HG03558 (cell line): ENCODE data around the gene ADAP1.
"Not testable (repeated sequence)": the region's sequence is repeated elsewhere in the genome, so short reads cannot be mapped to it uniquely, and the experiment has no call there.

Experiments used
- ATAC-seq: cut with Tn5 transposase; IDR thresholded peaks from one replicate; pipeline ENCODE4 v1.9.1; 2021; ENCODE audit warnings: moderate number of reproducible peaks; ENCODE audit not compliant: unreplicated experiment; ENCODE audit errors: extremely low read depth

Gene ADAP1

DNA sequence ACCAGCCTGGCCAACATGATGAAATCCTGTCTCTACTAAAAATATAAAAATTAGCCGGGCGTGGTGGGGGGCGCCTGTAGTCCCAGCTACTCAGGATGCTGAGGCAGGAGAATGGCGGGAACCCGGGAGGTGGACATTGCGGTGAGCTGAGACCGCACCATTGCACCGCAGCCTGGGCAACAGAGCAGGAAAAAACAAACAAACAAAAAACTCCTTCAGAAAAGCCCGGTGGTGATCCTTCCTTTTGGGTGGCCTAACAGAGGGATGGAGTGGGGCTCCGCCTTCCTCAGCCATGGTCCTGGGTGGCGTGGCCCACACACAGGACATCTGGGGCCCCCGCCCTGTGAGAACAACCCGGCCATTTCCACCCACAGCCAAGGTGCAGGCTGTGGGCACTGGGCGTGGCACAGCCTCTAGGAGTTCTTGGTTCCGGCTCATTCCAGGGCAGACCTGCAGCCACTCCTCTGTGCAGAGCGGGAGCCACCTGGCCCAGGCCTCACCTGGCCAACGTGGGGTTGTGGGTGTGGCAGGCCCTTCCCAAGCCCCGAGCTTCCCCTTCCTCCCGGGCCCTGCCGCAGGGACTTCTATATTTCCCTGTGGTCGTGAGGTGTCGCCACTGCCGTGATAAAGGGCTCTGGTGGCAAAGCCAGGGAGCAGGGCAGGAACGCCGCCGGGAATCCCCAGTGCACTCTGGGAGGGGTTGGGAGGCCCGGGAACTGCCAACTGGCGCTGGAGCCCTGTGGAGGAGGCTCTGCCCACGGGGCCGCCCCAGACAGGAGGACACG, 40.6 kb downstream of the ADAP1 start:
- no peak for ATAC-seq

DNA sequence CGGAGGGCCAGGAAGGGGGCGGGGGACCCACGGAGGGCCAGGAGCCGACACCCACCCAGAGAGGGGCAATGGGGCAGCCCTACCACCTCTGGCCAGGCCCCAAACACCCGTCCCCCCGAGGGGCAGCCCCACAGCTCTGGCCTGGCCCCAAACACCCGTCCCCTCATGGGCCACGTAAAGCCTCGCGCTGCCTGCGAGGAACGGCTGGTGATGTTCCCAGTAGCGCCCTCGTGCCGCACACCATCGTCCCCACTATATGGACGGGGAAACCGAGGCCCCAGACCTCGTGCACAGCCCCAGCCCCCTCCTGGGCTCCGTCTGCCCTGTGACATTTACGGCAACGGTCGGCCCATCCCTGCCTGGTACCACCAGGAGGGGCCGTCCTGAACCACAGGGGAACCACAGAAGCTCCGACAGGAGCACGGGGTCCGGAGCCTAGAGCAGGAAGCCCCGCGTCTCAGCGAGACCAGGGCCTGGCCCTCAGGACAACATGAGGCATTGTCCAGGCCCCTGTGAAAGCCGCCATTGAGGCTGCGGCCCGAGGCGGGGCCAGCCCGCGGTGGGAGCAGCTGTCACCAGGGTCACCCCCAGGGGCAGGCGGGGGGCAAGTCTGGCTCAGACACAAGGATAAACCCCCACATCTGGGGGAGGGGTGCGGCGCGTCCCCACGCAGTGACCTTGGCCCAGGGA, 42.5 kb downstream of the ADAP1 start:
- ATAC-seq = no peak

DNA sequence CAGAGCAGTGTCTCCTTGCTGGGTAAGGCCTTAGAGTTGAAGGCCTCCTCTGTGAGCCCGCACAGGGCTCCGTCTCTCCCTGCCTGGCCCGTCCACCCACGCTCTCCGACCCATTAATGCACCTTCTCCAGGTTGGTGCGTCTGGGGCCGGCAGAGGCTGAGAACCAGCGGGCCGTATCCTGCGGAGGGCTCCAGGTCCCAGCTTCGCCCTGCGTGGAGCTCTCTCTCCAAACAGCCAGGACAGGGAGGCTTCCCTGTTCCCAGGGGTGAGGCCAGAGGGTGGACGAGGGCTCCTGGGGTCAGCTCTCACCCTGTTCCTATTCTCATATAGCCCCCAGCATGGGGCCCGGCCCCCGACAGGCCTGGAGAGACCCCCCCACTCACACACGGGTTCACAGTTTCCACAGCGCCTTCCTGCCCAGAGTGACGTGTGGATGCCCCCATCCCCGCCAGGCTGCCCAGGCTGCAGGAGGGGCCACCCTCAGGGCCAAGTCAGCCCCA, 43.5 kb downstream of the ADAP1 start:
- no peak for ATAC-seq

DNA sequence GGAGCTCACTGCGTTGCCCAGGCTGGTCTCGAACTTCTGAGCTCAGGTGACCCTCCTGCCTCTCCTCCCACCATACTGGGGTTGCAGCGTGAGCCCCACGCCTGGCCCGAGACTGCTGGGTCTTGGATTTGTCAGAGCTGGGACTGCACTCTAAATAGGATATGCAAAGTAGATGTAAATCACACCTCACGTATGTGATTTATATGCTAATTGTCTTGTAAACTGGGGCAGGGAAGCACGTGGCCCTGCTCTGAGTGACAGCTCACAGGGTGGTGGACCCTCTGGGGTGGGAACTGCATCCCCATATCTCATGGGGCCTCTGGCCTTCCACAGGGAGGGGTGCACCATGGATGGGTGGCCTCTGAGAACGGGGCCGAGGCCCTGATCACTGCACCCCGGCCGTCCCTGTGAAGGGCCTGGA, 44.0 kb downstream of the ADAP1 start:
- ATAC-seq = no peak

DNA sequence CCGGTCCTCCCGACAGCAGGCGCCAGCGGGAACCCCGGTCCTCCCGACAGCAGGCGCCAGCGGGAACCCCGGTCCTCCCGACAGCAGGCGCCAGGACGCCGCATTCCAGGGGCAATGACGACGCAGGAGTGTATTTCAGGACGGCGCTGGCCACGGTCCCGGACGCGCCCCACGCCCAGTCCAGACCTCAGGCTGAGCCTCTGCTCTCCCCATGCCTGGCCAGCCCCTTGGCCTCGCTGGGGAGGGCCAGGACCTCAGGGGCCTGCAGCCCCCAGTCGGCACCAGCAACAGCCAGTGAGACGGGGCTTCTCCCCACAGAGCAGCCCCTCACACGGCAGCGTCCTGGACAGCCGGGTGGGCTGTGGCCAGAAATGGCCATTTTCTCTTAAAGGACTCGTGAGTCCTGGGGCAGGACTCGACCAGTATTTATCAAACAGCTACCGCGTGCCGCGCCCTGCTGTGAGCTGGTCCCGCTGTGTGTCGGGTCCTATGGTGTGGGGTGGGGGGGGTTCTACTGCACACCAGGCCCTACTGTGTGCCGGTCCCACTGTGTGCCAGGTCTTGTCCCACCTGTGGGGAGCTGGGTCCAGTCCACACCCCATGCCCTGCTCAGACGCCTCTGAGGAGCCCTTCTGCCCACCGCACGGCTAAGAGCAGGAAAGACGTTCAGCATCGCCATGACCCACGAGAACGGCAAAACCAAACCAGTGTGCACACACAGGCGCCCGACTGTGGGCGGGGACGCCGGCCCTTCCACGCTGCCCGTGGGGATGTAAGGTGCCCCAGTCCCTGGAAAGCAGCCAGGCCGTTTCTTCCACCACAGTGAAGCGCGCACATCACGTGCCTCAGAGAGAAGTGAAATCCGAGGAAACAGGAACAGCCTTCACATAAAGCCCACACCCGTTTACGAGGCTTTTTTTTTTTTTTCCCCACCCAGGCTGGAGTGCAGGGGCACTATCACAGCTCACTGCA, 44.8 kb downstream of the ADAP1 start:
- no peak for ATAC-seq

DNA sequence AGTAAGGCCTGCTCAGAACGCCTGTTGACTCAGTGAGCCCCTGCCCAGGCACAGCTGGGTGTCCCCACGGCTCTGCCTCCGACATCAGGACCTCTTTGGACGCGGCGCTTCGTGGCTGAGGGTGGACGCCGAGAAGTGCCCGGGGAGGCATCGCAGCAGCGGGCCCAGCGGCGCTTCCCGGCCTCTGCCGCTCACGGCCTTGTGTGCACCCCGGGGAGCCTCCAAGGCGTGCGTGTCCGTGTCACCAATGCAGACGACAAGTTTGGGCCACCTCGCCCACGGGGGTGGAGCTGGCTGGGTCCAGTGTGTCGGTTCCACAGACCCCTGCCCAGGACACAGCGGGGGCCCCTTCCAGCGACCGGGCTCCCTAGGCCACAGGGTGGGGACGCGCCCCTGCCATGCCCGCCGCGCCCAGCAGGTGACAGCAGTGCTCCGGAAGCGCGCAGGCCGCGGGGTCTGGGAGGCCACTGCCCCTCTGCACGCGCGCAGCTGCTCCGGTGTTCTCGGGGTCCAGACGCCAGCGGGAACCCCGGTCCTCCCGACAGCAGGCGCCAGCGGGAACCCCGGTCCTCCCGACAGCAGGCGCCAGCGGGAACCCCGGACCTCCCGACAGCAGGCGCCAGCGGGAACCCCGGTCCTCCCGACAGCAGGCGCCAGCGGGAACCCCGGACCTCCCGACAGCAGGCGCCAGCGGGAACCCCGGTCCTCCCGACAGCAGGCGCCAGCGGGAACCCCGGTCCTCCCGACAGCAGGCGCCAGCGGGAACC, 45.7 kb downstream of the ADAP1 start:
- ATAC-seq = not testable (repeated sequence)

DNA sequence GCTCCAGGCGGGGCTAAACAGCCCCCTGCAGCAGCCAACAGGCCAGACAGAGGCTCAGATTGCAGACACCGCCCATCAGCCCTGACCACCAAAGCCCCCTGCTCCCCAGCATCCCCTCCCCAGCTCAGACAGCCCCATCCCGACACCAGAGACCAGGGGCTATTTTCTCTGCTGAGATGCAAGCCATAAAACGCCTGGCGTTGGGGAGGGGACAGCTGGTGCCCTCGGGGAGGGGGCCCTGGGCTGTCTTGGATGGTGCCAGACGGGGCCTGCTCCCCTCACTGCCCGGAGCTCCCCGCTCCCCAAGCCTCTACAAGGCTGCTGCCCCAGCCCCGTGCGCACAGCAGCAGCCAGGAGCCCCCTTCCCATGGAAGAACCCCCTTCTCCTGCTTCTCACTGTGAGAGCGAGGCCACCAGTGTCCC, 46.3 kb downstream of the ADAP1 start:
- ATAC-seq = no peak

DNA sequence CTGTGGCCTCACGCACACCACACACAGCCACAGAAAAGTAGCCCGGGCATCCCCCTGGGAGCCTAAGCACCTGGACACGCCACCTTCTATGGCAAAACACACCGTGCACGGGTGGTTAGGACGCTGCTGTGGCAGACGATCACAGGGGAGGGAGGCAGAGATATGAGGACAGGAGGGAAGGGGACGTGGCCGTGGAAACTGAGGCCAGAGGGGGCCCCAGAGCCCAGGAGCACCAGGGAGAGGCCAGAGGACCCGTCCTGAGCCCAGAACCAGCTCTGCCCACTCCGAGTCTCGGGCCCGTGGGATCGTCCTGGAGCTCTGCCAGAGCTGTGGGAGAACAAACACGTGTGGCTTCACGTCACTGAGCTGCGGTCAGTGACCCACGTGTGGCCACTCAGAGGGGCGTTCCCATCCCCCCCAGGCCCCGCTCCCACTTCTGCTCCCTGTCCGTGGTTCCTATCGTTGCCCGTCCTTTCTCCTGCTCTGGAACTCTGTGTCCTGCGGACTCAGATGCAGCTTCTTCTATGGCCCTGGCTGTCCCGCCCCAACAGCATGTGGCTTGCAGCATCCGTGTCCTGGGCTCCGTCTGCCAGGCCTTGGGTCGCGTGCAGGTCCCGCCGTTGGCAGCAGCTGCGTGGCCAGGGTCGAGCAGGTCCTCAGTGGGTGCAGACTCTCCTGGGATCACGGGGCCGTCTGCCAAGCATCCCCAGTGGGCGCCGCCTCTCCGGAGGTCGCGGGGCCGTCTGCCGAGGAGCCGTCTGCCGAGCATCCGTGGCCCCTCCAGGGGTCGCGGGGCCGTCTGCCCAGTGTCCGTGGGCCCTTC, 47.1 kb downstream of the ADAP1 start:
- no peak for ATAC-seq

DNA sequence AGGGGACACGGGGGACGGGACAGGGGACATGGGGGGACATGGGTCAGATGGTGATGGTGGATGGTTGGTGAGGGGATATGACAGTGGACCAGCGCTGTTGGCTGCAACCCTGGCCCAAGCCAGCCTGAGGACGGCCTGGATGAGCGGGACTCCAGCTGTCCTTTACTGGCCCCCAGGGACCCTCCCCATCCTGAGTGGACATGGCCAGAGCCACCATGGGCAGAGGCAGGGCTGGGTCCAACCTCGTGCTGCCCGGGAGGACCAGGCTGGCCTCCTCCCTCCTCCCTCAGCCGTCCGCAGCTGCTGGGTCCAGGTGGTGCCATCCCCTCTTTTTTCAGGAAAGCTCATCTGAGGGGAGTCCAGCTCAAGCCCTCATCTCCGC, 47.7 kb downstream of the ADAP1 start:
- ATAC-seq = no peak

DNA sequence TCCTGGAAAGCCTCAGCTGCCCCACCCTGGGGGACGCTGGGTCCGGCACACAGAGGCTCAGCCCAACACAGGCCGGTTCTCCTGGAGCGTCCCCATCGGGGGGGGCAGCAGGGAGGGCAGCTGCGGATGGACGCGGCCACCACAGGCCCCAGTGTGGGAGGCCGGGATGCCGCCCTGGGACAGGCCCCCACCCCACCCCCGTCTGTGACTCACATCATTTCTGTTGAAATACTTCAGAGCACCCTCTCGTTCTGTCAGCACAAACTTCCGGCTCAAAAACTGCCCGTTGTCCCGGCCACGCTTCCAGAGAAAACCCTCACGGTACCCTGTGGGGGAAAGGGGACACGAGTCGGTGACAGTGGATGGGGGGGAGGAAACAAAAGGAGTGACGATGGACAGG, 49.6 kb downstream of the ADAP1 start:
- ATAC-seq = no peak

DNA sequence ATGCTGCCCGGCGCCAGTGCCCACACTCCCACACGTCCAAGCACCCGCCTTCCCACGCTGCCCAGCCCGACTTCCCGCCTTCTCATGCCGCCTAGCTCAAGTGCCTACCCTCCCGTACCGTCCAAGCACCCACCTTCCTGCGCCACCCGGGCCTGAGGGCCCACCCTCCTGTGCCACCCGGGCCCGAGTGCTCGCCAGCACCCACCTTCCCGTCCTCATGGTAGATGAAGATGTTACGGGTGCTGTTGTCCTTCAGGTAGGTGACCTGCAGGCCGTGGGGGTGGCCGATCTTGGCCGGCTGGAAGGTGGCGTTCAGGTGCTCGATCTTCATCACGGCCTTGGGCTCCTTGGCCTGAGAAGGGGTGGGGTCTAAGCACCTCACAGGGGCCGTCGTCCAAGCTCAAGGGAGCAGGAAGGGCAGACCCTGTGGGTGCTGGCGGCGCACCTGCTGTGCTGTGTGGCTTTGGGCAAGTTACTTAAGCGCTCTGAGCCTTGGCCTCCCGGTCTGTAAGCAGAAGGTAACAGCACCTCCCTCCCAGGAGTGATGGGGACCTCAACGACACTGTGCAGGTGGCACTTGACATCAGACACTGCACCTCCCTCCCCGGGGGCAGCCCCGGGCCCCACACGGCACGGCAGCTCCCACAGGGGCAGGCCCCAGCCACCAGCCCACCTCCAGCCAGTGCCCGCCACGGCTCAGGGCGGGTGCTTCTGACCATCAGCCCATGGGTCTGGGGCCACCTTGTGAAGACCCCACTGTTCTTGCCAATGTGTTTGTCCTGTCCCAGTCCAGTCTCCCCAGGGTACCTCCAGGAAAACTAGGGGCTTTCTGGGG, 50.3 kb downstream of the ADAP1 start:
- no peak for ATAC-seq

DNA sequence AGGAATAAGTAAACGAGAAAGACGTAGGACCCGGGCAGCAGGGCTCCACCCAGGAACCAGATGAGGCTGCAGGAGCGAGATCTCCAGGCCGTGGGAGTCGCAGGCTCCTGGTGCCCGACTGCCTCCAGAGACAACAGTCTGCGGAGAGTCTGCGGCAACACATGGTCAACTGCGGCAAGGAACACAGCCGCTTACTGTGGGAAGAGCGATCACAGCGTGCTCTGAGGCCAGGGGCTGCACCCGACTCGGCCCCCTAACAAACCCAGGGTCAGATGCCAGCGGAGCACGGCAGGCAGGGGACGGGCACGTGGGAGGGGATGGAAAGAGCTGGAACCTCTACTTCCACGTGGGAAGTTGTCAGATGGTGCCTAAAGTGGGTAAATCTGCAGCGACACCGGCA, 51.5 kb downstream of the ADAP1 start:
- no peak for ATAC-seq

DNA sequence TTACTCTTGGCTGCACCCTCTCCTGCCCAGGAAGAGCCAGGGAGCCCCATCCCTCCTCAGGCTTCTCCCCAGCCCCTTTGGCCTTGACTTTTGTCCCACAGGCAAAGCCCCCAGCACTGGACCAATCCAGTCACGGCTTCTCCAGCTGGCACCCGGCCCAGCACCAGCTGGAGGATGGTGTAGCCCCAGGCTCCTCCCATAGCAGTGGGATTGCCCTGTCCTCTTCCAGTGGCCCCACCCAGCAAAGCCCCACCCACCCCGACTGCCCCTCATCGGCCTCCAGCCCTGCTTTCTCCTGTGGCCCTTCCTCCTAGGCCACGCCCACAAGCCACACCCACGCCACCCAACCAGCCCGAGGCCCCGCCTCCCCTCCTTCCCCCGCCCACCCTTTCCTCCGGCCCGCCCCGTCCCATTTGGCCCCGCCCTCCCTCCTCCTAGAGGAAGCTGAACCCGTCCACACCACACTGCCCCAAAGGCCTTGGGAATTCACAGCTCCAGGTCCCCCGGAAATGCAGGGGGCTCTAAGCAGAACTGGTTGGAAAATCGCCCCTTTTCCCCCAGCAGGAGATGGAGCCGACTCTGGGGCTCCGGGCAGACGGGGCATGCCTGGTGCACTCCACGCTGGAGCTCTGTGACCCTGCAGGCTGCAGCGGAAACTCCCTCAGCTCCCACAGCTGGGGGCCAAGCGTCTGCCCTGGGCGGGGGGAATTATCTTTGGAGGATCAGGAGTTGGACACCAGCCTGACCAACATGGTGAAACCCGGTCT, 52.9 kb downstream of the ADAP1 start:
- ATAC-seq = no peak

DNA sequence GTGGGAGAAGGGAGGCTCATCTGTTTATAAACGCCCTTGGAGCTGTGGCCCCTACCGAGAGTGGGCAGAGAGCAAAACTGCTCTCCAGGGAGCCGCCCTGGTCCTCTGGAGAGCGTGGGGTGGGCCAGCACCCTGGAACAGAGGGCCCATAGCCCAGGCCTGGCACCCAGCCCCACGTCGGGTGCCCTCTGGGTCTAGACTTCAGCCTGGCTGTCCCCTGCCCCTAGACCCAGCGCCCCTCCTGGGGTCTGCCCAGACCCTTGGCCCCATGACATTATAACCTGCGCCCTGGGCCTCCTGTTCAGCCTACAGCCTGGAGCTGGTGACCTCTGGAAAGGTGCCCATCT, 53.5 kb downstream of the ADAP1 start:
- ATAC-seq = no peak

DNA sequence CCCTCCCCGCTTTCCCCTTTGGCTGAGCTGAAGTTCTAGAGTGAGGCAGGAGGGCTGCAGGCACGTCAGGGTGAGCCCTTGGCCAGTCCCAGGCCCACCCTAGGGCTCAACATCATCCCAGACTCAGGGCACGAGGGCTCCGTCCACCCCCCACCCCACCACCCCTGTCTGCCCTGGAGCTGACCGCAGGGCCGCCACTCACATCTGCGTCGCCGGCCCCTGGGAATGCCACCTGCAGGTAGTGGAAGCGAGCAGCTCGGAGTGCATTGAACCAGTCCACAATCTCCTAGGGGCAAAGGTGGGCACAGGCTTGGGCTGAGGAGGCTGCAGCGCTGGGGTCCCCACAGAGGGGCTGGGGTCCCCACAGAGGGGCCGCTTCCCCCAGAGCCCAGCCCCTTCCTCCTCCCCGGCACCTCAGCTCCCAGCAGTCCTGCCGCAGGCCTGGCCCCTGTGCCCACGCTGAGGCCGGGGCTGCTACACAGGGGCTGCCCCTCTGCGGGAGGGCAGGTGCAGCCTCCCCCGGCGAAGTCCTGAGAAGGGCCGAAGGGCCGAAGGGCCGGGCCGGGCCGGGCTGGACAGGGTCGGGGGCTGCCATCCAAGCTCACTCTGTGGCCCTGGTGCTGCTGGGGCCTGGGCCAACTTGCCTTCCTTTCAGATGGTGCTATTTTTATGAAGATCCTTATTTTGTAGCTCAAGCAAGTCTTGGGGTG, 54.0 kb downstream of the ADAP1 start:
- ATAC-seq = no peak

DNA sequence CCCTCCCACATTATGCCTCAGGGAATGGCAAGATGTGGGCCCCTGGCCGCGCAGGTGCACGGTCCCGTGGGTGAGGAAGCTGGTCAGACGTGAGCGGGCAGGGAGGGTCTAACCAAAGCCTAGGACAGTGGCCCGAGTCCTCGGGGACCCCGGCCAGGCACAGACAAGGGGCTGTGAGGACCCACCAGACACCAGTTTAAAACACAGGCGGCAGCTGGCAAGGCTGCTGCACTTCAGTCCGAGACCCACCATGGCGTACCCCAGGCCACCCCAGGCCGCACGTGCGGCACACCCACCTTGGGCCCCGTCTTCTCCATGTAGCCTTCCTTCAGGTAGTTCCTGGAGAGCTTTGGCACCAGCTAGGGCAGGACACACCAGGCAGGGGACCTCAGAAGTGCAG, 54.7 kb downstream of the ADAP1 start:
- ATAC-seq = no peak
